ENCODE results near the gene FAM174C. TPM values are rescaled to one million over a fixed set of nuclear protein-coding genes. Genes with fewer than 3 reads are reported as not detected.

The FAM174C gene
- total RNA-seq, 1 donor from 2014 or later: 22.7 TPM

GRCh38 chr19:1290703-1291651, 15.6 kb downstream of the FAM174C start:
- no peaks in the 10 kb centered on the region for H3K36me3 Mint-ChIP-seq (ENCODE audit: low read depth, unreplicated experiment)
- no peak for DNase-seq (ENCODE audit: low spot score)
- no peak overlapping the region for H3K4me3 Mint-ChIP-seq (ENCODE audit: unreplicated experiment)
- no peak overlapping the region for H3K27ac Mint-ChIP-seq (ENCODE audit: unreplicated experiment)
- no peak for TF ChIP-seq CTCF (IDR thresholded peaks at IDR 0.05; ENCODE audit: unreplicated experiment)
- no peaks in the 10 kb centered on the region for H3K4me1 Mint-ChIP-seq (ENCODE audit: unreplicated experiment)
- H3K9me3 Mint-ChIP-seq (ENCODE audit: unreplicated experiment): no peaks in the 10 kb centered on the region
- peaks cover 4% of the 10 kb centered on the region for H3K27me3 Mint-ChIP-seq (ENCODE audit: unreplicated experiment)

- H3K4me1 Mint-ChIP-seq (ENCODE audit: unreplicated experiment): no peaks in the 10 kb centered on the region
Measured at GRCh38 chr19:1291761-1292418, 16.6 kb downstream of the FAM174C start.

GRCh38 chr19:1292419-1293151, 17.3 kb downstream of the FAM174C start:
- peaks cover 3% of the 10 kb centered on the region for H3K36me3 Mint-ChIP-seq (ENCODE audit: low read depth, unreplicated experiment)
- no peaks in the 10 kb centered on the region for H3K4me1 Mint-ChIP-seq (ENCODE audit: unreplicated experiment)
- DNase-seq (ENCODE audit: low spot score): no peak
- TF ChIP-seq CTCF (IDR thresholded peaks at IDR 0.05; ENCODE audit: unreplicated experiment): no peak
- peaks cover 4% of the 10 kb centered on the region for H3K27me3 Mint-ChIP-seq (ENCODE audit: unreplicated experiment)
- no peaks in the 10 kb centered on the region for H3K9me3 Mint-ChIP-seq (ENCODE audit: unreplicated experiment)
- no peak overlapping the region for H3K27ac Mint-ChIP-seq (ENCODE audit: unreplicated experiment)
- H3K4me3 Mint-ChIP-seq (ENCODE audit: unreplicated experiment): no peak overlapping the region

More at GRCh38 chr19:1291761-1292418, 16.6 kb downstream of the FAM174C start:
- Mint-ChIP-seq H3K36me3 (ENCODE audit: low read depth, unreplicated experiment) (no peaks in the 10 kb centered on the region), H3K4me3 (ENCODE audit: unreplicated experiment) (no peak overlapping the region), H3K27me3 (ENCODE audit: unreplicated experiment) (peaks cover 4% of the 10 kb centered on the region), H3K9me3 (ENCODE audit: unreplicated experiment) (no peaks in the 10 kb centered on the region), H3K27ac (ENCODE audit: unreplicated experiment) (no peak overlapping the region)
- TF ChIP-seq CTCF (IDR thresholded peaks at IDR 0.05; ENCODE audit: unreplicated experiment): no peak
- no peak for DNase-seq (ENCODE audit: low spot score)

- H3K4me3 Mint-ChIP-seq (ENCODE audit: unreplicated experiment): no peak overlapping the region
- H3K36me3 Mint-ChIP-seq (ENCODE audit: low read depth, unreplicated experiment): peaks cover 3% of the 10 kb centered on the region
- no peak overlapping the region for H3K27ac Mint-ChIP-seq (ENCODE audit: unreplicated experiment)
- peaks cover 7% of the 10 kb centered on the region for H3K27me3 Mint-ChIP-seq (ENCODE audit: unreplicated experiment)
- no peak for DNase-seq (ENCODE audit: low spot score)
- TF ChIP-seq CTCF (IDR thresholded peaks at IDR 0.05; ENCODE audit: unreplicated experiment): no peak
- H3K9me3 Mint-ChIP-seq (ENCODE audit: unreplicated experiment): no peaks in the 10 kb centered on the region
- H3K4me1 Mint-ChIP-seq (ENCODE audit: unreplicated experiment): no peaks in the 10 kb centered on the region
Measured at GRCh38 chr19:1293782-1294604, 18.7 kb downstream of the FAM174C start.
